Choroid plexus epithelial cell (primary cell): ENCODE results near the gene EVC2.

Experiments used
- DNase-seq: peaks from one replicate; pipeline ENCODE4 v3.0.0-alpha.2; 2010; ENCODE audit warnings: low read depth
- H3K4me3 ChIP-seq: 2 replicates; pipeline ENCODE4 v1.5.1; 2011; ENCODE audit warnings: low read depth, mild to moderate bottlenecking, control low read depth, low read length, moderate library complexity
- TF ChIP-seq, protein P1 (sequence below): conservative IDR thresholded peaks from 2 replicates; pipeline ENCODE4 v1.5.1; 2011; ENCODE audit warnings: low read depth, mild to moderate bottlenecking, control low read depth, inconsistent platforms, low read length, moderate library complexity

The EVC2 gene, protein sequence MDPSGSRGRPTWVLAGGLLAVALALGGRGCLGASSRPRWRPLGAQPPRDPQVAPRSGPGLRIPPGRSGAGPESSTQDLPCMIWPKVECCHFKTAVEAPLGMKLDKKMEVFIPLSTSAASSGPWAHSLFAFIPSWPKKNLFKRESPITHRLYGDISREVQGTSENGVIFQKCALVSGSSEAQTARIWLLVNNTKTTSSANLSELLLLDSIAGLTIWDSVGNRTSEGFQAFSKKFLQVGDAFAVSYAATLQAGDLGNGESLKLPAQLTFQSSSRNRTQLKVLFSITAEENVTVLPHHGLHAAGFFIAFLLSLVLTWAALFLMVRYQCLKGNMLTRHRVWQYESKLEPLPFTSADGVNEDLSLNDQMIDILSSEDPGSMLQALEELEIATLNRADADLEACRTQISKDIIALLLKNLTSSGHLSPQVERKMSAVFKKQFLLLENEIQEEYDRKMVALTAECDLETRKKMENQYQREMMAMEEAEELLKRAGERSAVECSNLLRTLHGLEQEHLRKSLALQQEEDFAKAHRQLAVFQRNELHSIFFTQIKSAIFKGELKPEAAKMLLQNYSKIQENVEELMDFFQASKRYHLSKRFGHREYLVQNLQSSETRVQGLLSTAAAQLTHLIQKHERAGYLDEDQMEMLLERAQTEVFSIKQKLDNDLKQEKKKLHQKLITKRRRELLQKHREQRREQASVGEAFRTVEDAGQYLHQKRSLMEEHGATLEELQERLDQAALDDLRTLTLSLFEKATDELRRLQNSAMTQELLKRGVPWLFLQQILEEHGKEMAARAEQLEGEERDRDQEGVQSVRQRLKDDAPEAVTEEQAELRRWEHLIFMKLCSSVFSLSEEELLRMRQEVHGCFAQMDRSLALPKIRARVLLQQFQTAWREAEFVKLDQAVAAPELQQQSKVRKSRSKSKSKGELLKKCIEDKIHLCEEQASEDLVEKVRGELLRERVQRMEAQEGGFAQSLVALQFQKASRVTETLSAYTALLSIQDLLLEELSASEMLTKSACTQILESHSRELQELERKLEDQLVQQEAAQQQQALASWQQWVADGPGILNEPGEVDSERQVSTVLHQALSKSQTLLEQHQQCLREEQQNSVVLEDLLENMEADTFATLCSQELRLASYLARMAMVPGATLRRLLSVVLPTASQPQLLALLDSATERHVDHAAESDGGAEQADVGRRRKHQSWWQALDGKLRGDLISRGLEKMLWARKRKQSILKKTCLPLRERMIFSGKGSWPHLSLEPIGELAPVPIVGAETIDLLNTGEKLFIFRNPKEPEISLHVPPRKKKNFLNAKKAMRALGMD

DNA sequence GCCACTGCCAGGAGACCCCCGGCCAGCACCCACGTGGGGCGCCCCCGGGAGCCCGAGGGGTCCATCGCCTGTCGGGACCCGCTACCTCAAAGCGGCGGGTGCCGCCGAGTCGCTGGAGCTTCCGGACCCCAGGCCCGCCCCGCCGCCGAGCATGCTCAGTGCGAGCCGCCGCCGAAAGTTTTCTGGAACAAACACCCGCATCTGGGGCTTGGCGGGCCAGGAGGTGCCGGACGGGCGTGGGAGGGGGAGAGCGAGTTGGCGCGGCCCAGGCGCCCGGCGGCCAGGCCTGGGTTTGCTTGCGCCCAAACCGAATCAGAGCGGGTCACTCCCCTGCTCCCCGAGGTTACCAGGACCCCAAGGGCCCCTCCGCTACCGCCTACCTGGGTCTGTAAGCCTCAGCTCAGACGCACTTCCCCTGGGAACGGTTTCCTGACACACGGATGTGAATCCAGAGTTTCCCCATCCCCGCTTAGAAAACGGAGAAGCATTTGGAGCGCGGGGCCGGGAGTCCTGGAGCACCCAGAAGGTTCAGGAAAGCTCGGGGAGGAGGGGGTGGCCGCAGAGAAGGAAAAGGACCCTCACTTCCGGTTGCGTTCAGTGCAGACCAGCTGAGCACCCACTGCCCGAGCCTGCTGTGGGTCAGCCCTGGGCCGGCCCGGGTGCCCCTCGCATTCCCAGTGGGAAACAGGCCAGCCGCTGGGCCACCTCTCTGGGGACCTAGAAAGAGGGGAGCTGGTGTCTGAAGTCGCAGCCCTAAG is at the start of gene EVC2:
EVC2 (minus strand) TSS at position 111 of the 758 bp plus-strand sequence; CDS start at position 65, 46 bp downstream.
- peak; percentile 54 for DNase-seq
- TF ChIP-seq, protein P1, sequence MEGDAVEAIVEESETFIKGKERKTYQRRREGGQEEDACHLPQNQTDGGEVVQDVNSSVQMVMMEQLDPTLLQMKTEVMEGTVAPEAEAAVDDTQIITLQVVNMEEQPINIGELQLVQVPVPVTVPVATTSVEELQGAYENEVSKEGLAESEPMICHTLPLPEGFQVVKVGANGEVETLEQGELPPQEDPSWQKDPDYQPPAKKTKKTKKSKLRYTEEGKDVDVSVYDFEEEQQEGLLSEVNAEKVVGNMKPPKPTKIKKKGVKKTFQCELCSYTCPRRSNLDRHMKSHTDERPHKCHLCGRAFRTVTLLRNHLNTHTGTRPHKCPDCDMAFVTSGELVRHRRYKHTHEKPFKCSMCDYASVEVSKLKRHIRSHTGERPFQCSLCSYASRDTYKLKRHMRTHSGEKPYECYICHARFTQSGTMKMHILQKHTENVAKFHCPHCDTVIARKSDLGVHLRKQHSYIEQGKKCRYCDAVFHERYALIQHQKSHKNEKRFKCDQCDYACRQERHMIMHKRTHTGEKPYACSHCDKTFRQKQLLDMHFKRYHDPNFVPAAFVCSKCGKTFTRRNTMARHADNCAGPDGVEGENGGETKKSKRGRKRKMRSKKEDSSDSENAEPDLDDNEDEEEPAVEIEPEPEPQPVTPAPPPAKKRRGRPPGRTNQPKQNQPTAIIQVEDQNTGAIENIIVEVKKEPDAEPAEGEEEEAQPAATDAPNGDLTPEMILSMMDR: no peak
- H3K4me3 ChIP-seq: peak within 1 kb of the TSS; percentile 74

DNA sequence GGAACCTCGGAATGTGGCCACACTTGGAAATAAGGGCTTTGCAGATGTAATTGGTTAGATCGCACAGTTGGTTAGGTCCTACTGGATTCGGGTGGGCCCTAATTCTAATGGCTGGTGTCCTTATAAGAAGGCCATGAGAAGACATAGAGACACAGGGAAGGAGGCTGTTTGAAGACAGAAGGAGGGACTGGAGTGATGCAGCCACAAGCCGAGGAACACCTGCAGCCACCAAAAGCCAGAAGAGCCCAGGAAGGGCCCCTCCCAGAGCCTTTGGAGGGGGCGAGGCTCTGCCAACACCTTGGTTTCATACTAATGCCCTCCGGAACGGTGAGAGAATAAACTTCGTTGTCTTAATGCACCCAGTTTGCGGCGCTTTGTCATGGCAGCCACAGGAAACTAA is 49.6 kb upstream of the EVC2 start:
- no peak overlapping the region for H3K4me3 ChIP-seq
- TF ChIP-seq, protein P1: no peak
- DNase-seq: no peak

DNA sequence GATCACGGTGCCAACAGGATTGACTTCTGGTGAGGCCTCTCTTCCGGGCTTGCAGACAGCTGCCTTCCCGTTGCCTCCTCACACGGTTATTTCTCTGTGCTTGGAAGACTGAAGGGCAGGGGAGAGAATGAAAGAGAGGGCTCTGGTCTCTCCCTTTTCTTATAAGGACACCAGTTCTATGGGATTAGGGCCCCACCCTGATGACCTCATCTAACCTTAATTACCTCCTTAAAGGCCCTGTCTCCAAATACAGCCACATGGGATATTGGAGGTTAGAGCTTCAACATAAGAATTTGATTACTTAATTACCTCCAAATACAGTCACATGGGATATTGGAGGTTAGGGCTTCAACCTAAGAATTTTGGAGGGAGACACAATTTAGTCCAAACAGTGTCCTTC is 49.2 kb upstream of the EVC2 start:
- TF ChIP-seq, protein P1: no peak
- H3K4me3 ChIP-seq: no peak overlapping the region
- DNase-seq: no peak

DNA sequence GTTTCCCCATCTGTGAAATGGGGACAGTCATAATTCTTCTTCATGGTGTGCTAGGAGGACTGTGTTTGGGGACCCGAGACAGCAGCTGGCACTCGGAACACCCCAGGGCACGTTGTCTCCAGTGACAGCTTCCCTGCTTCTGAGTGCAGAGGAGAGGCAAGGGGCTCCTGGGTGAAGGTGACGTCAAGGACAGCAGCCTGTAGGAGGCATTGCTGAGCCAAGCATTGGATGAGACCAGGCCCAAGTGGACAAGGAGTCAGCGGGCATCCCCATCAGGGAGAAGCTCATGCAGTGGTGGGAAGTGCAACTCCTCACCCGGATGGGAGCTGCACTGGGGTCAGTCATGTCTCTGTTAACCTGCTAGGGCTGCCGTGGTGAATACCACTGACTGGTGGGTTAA is 48.7 kb upstream of the EVC2 start:
- no peak for DNase-seq
- TF ChIP-seq, protein P1: no peak
- H3K4me3 ChIP-seq: no peak overlapping the region

DNA sequence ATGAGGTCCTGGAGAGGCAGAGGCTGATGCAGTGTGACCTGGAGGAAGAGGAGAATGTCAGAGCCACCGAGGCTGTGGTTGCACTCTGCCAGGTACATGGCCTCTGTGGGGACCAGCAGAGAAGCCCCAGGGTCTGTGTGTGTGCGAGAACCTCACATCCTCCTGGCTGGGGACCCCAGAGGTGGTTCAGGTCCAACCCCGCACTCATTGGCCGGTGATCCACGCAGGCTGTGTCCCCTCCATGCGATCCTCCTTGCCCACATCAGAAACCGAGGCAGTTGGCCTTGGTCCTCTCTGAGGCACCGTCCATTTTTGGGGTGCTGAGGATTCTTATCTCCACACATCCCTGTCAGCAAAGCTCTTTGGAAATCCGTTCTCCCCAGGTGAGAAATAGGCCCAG is 47.9 kb upstream of the EVC2 start:
- no peak overlapping the region for H3K4me3 ChIP-seq
- DNase-seq: no peak
- TF ChIP-seq, protein P1: no peak

DNA sequence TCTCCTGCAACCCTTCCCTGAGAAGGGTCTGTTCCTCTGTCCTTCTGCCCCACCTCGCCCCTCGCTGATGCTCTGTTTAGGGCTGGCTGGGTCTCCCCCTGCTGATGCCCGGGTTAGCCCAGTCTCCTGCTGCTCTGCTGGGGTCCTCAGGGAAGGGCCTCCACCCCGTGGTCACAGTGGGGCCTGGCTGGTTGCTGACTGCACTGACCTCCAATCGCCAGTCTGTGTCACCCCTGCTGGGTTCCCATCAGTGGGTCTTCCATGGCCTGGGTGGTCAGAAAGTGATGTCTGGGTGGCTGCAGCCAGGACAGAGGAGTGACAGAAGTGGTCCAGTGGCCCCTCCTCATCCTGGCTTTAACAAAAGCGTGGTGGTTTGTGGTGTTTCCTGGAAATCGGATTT is 47.3 kb upstream of the EVC2 start:
- TF ChIP-seq, protein P1: no peak
- DNase-seq: no peak
- H3K4me3 ChIP-seq: no peak overlapping the region
